AG04449 (cell line): ENCODE data around the gene NLRP6.
"Not testable (repeated sequence)": the region's sequence is repeated elsewhere in the genome, so short reads cannot be mapped to it uniquely, and the experiment has no call there.

Experiments used
- CTCF ChIA-PET: fragments of 350-600 bp; formaldehyde crosslinking; extraction: SDS; loops from one replicate; lab custom pipeline; 2021; ENCODE audit warnings: antibody characterized with exemption; lab: Yijun Ruan, JAX
- POLR2A ChIA-PET: fragments of 400-600, 350-600 bp; formaldehyde crosslinking; extraction: SDS; loops from one replicate; lab custom pipeline; 2020; ENCODE audit warnings: antibody characterized with exemption, inconsistent platforms; lab: Yijun Ruan, JAX
- DNase-seq: peaks from one replicate; pipeline ENCODE4 v3.0.0-alpha.2; 2010; ENCODE audit warnings: low read depth, low spot score
- H3K4me3 ChIP-seq: 2 replicates; pipeline ENCODE4 v1.5.1; 2011; ENCODE audit warnings: low read depth, mild to moderate bottlenecking, control low read depth, low read length
- TF ChIP-seq, protein P1 (sequence below): IDR thresholded peaks from one replicate; pipeline ENCODE4 v1.5.1; 2011; ENCODE audit warnings: mild to moderate bottlenecking, moderate library complexity, low read length, control low read depth, inconsistent platforms; ENCODE audit not compliant: insufficient read depth; ENCODE audit errors: missing control alignments

Gene NLRP6

DNA sequence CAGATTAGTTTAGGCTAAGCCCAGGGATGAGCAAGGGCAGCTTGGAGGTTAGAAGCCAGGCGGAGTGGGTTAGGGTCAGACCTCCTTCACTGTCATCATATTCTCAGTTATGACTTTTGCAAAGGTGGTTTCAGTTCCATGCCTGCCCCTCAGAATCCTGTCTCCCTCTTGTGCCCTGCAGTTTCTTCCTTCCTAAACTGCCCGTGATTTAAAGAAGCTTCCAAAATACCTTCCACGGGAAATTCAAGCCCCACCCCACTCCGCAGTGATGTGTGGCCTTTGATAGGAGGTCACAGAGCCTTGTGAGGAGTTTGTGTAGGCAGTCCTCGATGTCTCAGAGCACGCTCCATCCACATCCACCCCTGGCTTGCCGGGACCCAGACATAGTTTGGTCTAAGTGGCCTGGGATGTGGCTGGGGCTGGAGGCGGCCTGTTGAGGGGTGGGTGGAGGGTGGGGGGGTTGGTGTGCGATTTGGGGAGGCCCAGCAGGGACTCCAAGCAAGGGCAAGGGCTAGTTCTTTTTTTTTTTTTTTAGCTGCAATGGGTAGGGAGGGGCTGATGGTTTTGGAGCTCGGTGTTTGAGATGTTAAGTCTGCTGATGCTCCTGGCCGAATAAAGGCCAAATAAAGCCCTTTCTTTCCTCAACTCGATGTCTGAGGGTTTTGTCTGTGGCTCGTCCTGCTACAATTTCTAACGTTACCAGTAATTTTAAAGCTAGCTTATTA is 34.0 kb downstream of the NLRP6 start:
- TF ChIP-seq, protein P1, sequence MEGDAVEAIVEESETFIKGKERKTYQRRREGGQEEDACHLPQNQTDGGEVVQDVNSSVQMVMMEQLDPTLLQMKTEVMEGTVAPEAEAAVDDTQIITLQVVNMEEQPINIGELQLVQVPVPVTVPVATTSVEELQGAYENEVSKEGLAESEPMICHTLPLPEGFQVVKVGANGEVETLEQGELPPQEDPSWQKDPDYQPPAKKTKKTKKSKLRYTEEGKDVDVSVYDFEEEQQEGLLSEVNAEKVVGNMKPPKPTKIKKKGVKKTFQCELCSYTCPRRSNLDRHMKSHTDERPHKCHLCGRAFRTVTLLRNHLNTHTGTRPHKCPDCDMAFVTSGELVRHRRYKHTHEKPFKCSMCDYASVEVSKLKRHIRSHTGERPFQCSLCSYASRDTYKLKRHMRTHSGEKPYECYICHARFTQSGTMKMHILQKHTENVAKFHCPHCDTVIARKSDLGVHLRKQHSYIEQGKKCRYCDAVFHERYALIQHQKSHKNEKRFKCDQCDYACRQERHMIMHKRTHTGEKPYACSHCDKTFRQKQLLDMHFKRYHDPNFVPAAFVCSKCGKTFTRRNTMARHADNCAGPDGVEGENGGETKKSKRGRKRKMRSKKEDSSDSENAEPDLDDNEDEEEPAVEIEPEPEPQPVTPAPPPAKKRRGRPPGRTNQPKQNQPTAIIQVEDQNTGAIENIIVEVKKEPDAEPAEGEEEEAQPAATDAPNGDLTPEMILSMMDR: no peak
- DNase-seq: no peak
- CTCF ChIA-PET: interaction anchor here (0.7 to 2.2 kb wide), 4 partner anchors 9 to 136 kb away, joined by 3 to 7 read pairs (median 4); no protein-coding TSS in a partner anchor
- peak overlapping the region; percentile 45 for H3K4me3 ChIP-seq
- POLR2A ChIA-PET: interaction anchor here (0.6 to 1.9 kb wide), 2 partner anchors 43 to 105 kb away, joined by 3 to 4 read pairs; partner anchors contain the start of genes BET1L and RIC8A

DNA sequence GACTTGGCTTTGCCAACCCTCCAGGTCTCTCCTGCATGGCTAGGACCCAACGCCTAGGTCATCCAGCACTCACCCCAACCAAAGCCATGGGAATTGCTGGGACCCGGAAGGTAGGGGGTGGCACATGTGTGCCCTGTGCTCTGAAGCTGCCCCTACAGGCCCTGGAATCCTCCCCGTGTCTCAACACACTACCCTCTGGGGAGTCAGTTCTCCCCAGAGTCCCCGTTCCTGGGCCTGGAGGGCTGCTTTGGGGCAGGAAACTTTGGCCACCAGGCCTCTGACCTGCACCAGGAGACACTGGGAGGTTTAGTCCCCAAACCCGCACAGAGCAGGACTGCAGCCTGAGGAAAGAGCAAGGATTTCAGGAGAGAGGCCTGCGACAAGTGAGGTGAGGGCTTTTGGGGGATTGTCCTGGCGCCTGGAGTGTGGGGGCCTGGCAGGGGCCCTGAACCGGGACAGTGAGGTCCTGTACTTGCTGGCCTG is 35.1 kb downstream of the NLRP6 start:
- peak overlapping the region; percentile 64 for H3K4me3 ChIP-seq
- DNase-seq: no peak
- POLR2A ChIA-PET: no interaction called here
- TF ChIP-seq, protein P1: no peak
- CTCF ChIA-PET: interaction anchor here (1.2 to 2.2 kb wide), 2 partner anchors 10 to 135 kb away, joined by 3 to 5 read pairs; no protein-coding TSS in a partner anchor

DNA sequence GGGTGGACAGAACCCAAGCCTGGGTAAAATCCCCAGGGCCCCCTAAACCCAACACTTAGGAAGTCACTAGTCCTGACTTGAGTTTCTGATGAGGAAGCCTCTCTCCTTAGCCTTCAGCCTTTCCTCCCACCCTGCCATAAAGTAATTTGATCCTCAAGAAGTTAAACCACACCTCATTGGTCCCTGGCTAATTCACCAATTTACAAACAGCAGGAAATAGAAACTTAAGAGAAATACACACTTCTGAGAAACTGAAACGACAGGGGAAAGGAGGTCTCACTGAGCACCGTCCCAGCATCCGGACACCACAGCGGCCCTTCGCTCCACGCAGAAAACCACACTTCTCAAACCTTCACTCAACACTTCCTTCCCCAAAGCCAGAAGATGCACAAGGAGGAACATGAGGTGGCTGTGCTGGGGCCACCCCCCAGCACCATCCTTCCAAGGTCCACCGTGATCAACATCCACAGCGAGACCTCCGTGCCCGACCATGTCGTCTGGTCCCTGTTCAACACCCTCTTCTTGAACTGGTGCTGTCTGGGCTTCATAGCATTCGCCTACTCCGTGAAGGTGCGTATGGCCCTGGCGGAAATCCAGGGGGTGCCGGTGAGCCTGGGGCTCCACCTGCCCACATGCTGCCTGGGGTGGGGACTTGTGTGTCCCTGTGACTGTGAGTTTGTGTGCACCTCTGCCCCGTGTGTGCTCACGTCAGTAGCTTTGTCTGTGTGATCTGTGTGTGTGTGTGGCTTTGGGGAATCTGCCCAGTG is 35.8 kb downstream of the NLRP6 start, which contains the start of gene IFITM1:
Gene IFITM1 (plus strand): TSS at position 254 of the 767 bp plus-strand sequence. CDS start 131 bp downstream, at position 385.
- CTCF ChIA-PET: interaction anchor here (2.2 to 4.5 kb wide), 2 partner anchors 8 to 135 kb away, joined by 5 to 45 read pairs; partner anchors contain the start of gene IFITM2
- DNase-seq: peak; percentile 31

DNA sequence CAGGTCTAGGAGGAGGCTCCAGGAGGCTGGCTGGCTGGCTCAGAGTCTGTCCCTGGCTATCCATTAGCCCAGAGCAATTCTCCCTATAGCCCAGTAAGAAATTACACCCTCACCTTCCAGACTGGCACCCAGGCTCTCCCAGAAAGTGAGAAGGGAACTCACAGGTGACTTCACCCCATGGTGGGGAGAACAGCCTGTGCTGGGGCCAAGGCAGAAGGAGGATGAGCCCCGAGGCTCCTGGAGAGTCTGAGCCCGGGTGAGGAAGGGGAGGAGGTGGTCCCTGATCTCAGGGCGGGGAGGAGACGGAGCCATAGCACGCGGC is 36.3 kb downstream of the NLRP6 start:
- H3K4me3 ChIP-seq: peak overlapping the region; percentile 64
- POLR2A ChIA-PET, DNase-seq: not testable (repeated sequence)
- CTCF ChIA-PET: interaction anchor here (4.5 kb wide), 1 partner anchor 9 kb away, joined by 45 read pairs; the partner anchor contains the start of gene IFITM2

More for the DNA sequence above, 35.8 kb downstream of the NLRP6 start, which contains the start of gene IFITM1:
- TF ChIP-seq, protein P1: no peak
- POLR2A ChIA-PET: no interaction called here
- peak within 1 kb of the TSS; percentile 64 for H3K4me3 ChIP-seq

DNA sequence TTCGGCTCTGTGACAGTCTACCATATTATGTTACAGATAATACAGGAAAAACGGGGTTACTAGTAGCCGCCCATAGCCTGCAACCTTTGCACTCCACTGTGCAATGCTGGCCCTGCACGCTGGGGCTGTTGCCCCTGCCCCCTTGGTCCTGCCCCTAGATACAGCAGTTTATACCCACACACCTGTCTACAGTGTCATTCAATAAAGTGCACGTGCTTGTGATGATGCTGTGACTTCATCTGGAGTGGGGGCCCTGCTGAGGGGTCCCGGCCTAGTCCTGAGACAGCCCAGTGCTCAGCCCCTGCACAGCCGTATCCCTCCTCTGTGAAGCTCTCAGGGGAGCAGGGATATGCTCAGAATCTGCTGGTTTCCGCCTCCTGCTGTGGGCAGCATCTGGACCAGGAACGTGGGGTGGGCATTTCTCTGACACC is 36.9 kb downstream of the NLRP6 start:
- TF ChIP-seq, protein P1: no peak
- DNase-seq: no peak
- peak overlapping the region; percentile 35 for H3K4me3 ChIP-seq
- CTCF ChIA-PET: interaction anchor here (0.7 to 4.5 kb wide), 4 partner anchors 9 to 134 kb away, joined by 3 to 45 read pairs (median 14); partner anchors contain the start of gene IFITM2
- POLR2A ChIA-PET: no interaction called here

DNA sequence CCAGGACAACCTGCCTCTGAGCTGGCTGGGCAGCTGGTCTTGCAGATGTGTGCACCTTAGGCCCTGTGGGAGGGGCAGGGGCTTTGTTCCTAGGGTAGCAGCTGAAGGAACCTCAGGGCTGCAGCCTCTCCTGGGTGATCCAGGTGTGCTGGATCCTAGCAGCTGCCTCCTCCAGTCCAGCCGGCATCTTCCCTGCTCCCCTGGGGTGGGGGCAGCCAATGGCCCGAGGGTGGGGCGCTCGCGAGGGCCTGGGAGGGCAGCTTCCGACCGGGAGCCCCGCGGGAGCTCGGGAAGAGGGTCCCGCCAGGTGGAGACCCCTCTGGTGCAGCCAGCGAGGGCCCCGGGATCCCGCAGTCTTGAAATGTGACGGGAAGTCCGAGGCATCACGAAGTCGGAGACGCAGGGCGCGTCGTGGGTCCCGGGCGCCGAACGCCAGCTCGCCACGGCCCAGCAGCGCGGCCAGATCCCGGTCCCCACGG is 37.3 kb downstream of the NLRP6 start:
- TF ChIP-seq, protein P1: no peak
- ChIA-PET POLR2A (no interaction called here), CTCF (interaction anchor here (0.7 to 4.5 kb wide), 4 partner anchors 10 to 133 kb away, joined by 3 to 45 read pairs (median 14); partner anchors contain the start of gene IFITM2)
- H3K4me3 ChIP-seq: peak overlapping the region; percentile 35
- DNase-seq: no peak
